ENCODE data around the gene KCNQ1.

The KCNQ1 gene

GRCh38 chr11:2779981-2780849 is 335.4 kb downstream of the KCNQ1 start:
- DNase-seq (ENCODE audit: low spot score) = peak; percentile 20

- peak; percentile 4 for DNase-seq (ENCODE audit: low spot score)
These were observed 336.1 kb downstream of the KCNQ1 start for GRCh38 chr11:2780850-2781407.

GRCh38 chr11:2781408-2782274 is 336.8 kb downstream of the KCNQ1 start:
- peak; percentile 10 for DNase-seq (ENCODE audit: low spot score)

- no peak for DNase-seq (ENCODE audit: low spot score)
These were observed 338.0 kb downstream of the KCNQ1 start for GRCh38 chr11:2782769-2783168.

GRCh38 chr11:2783536-2784082 is 338.8 kb downstream of the KCNQ1 start:
- DNase-seq (ENCODE audit: low spot score) = no peak

GRCh38 chr11:2787816-2788167 is 343.0 kb downstream of the KCNQ1 start:
- DNase-seq (ENCODE audit: low spot score) = no peak

- no peak for DNase-seq (ENCODE audit: low spot score)
These were observed 343.6 kb downstream of the KCNQ1 start for GRCh38 chr11:2788168-2789071.

- DNase-seq (ENCODE audit: low spot score) = no peak
These were observed 344.5 kb downstream of the KCNQ1 start for GRCh38 chr11:2789331-2789730.

GRCh38 chr11:2789791-2790567 is 345.2 kb downstream of the KCNQ1 start:
- DNase-seq (ENCODE audit: low spot score) = no peak

GRCh38 chr11:2790568-2790921 is 345.7 kb downstream of the KCNQ1 start:
- no peak for DNase-seq (ENCODE audit: low spot score)

- DNase-seq (ENCODE audit: low spot score) = no peak
These were observed 346.3 kb downstream of the KCNQ1 start for GRCh38 chr11:2791139-2791520.

- DNase-seq (ENCODE audit: low spot score) = no peak
These were observed 346.9 kb downstream of the KCNQ1 start for GRCh38 chr11:2791521-2792380.

GRCh38 chr11:2792381-2793250 is 347.8 kb downstream of the KCNQ1 start:
- no peak for DNase-seq (ENCODE audit: low spot score)

GRCh38 chr11:2793701-2794045 is 348.9 kb downstream of the KCNQ1 start:
- DNase-seq (ENCODE audit: low spot score) = no peak

- DNase-seq (ENCODE audit: low spot score) = no peak
These were observed 349.5 kb downstream of the KCNQ1 start for GRCh38 chr11:2794046-2794967.

GRCh38 chr11:2794968-2795322 is 350.1 kb downstream of the KCNQ1 start:
- no peak for DNase-seq (ENCODE audit: low spot score)

GRCh38 chr11:2795491-2795991 is 350.7 kb downstream of the KCNQ1 start:
- DNase-seq (ENCODE audit: low spot score) = no peak

- DNase-seq (ENCODE audit: low spot score) = no peak
These were observed 351.3 kb downstream of the KCNQ1 start for GRCh38 chr11:2796091-2796490.

Measured in D341Med (cell line).